Natural killer cell (primary cell): ENCODE data around the gene CCDC74A. TPM values are rescaled to one million over a fixed set of nuclear protein-coding genes. Genes with fewer than 3 reads are reported as not detected.
A peak's percentile ranks its signal among the peaks of the same experiment; 100 is the strongest.
"Not testable (repeated sequence)": the region's sequence is repeated elsewhere in the genome, so short reads cannot be mapped to it uniquely, and the experiment has no call there.

Experiments used
- ATAC-seq, 3 donors: fragments of 150-1000 bp in 2 of 3; fragments of 200-7000 bp in 1 of 3; cut with Tn5 transposase; 1 replicate in 1 of 3; 2 replicates in 2 of 3; pipeline ENCODE4 v1.10.0; 2021; ENCODE audit warnings: mild to moderate bottlenecking in 2 of 3, moderate library complexity in 2 of 3
- DNase-seq, 2 donors: peaks; one replicate each; pipeline versions ENCODE4 v3.0.0 to v3.0.0-alpha.2; 2013 to 2021; ENCODE audit warnings: mixed read lengths in 1 of 2
- H3K27ac ChIP-seq: one replicate; pipeline ENCODE4 v1.5.1; 2013; ENCODE audit warnings: mild to moderate bottlenecking, low read length
- H3K27me3 ChIP-seq: one replicate; pipeline ENCODE4 v1.6.1; 2013; ENCODE audit warnings: low read length; ENCODE audit not compliant: control insufficient read depth, insufficient read depth
- H3K36me3 ChIP-seq: one replicate; pipeline ENCODE4 v1.6.1; 2013; ENCODE audit warnings: low read length; ENCODE audit not compliant: control insufficient read depth, insufficient read depth
- H3K4me1 ChIP-seq: one replicate; pipeline ENCODE4 v1.6.1; 2013; ENCODE audit warnings: low read length; ENCODE audit not compliant: control insufficient read depth, insufficient read depth
- H3K4me3 ChIP-seq: one replicate; pipeline ENCODE4 v1.5.1; 2013; ENCODE audit warnings: low read length
- H3K9me3 ChIP-seq: one replicate; pipeline ENCODE4 v1.6.1; 2013; ENCODE audit warnings: low read length; ENCODE audit not compliant: control insufficient read depth, insufficient read depth
- H3K27ac Mint-ChIP-seq, 2 donors: one replicate each; pipeline ENCODE4 v1.8.0; 2022; ENCODE audit warnings: mild to moderate bottlenecking in 2 of 2, mixed read lengths in 2 of 2, moderate library complexity in 1 of 2
- H3K27me3 Mint-ChIP-seq, 2 donors: one replicate each; pipeline ENCODE4 v1.8.0; 2022; ENCODE audit warnings: low read depth in 2 of 2, mixed read lengths in 2 of 2
- H3K36me3 Mint-ChIP-seq: one replicate; pipeline ENCODE4 v1.8.0; 2022; ENCODE audit warnings: mixed read lengths
- H3K4me1 Mint-ChIP-seq, 2 donors: one replicate each; pipeline ENCODE4 v1.8.0; 2022; ENCODE audit warnings: mixed read lengths in 2 of 2
- H3K4me3 Mint-ChIP-seq: one replicate; pipeline ENCODE4 v1.8.0; 2022; ENCODE audit warnings: mild to moderate bottlenecking, moderate library complexity, mixed read lengths
- H3K9me3 Mint-ChIP-seq, 2 donors: one replicate each; pipeline ENCODE4 v1.8.0; 2022; ENCODE audit warnings: mixed read lengths in 2 of 2
- CTCF ChIP-seq: fragments of 200-600 bp; IDR thresholded peaks from one replicate; pipeline ENCODE4 v1.8.0; 2022; ENCODE audit warnings: antibody characterized with exemption
- WGBS: methylation state at CpG from one replicate; pipeline ENCODE4 v1.1.7; 2013; ENCODE audit warnings: missing lambda C conversion rate; ENCODE audit not compliant: insufficient coverage; 5-methylcytosine and 5-hydroxymethylcytosine counted together
- intact Hi-C: fragments of 100-400 bp; cut with micrococcal nuclease; formaldehyde crosslinking; loops from one replicate; pipeline ENCODE4 v1.14.2; 2022
- total RNA-seq, 4 donors: library from RNA; stranded (reverse); fragments of 120-200 nt in 1 of 4; gene quantifications; one replicate each; pipeline versions ENCODE4 v1.2.3 to v1.2.4, GENCODE V29; 2013 to 2022

CCDC74A gene
- total RNA-seq, 3 donors from 2014 or later (not counting 1 experiment from before 2014, with no cell fraction given): 0.95 to 1.5 (median 1.4) TPM

GRCh38 chr2:131521961-131522781, 5.5 kb upstream of the CCDC74A start:
- H3K27ac ChIP-seq: no peak overlapping the region
- no peak overlapping the region for H3K4me3 ChIP-seq
- no peaks in the 10 kb centered on the region for H3K9me3 ChIP-seq
- peaks cover 2% of the 10 kb centered on the region for H3K4me1 ChIP-seq
- Mint-ChIP-seq H3K4me3 (no peak overlapping the region), H3K9me3 (no peaks in the 10 kb centered on the region), H3K27me3 (no peaks in the 10 kb centered on the region), H3K27ac (peak overlapping the region in 1 of 2 donors; percentile 26), H3K4me1 (no peaks in the 10 kb centered on the region), H3K36me3 (no peaks in the 10 kb centered on the region)
- no peaks in the 10 kb centered on the region for H3K27me3 ChIP-seq
- intact Hi-C loops: no loop called here
- no peak for DNase-seq
- no peak for ATAC-seq
- TF ChIP-seq CTCF: no peak
- peaks cover 17% of the 10 kb centered on the region for H3K36me3 ChIP-seq
- 93% methylated on average over 19 of the region's 20 CpGs for WGBS

- H3K27me3 ChIP-seq, H3K36me3 ChIP-seq, H3K36me3 Mint-ChIP-seq, DNase-seq, ATAC-seq, H3K4me3 ChIP-seq, intact Hi-C loops, H3K27ac ChIP-seq, H3K9me3 Mint-ChIP-seq, H3K9me3 ChIP-seq, H3K4me3 Mint-ChIP-seq, H3K27ac Mint-ChIP-seq, H3K27me3 Mint-ChIP-seq: not testable (repeated sequence)
- H3K4me1 ChIP-seq: peaks cover 27% of the 10 kb centered on the region
- WGBS: 86% methylated on average over 2 of the region's 2 CpGs
- H3K4me1 Mint-ChIP-seq: peaks cover 7 to 18% of the 10 kb centered on the region in 2 donors
Observed at GRCh38 chr2:131525256-131525655, 2.4 kb upstream of the CCDC74A start.

- H3K4me3 Mint-ChIP-seq: peak overlapping the region; percentile 66
- H3K36me3 ChIP-seq, H3K4me3 ChIP-seq, intact Hi-C loops, H3K9me3 Mint-ChIP-seq, H3K36me3 Mint-ChIP-seq, H3K27me3 Mint-ChIP-seq, H3K9me3 ChIP-seq, H3K27ac ChIP-seq, H3K27me3 ChIP-seq: not testable (repeated sequence)
- 62% methylated on average over 24 of the region's 26 CpGs for WGBS
- peaks cover 7 to 18% of the 10 kb centered on the region in 2 donors for H3K4me1 Mint-ChIP-seq
- H3K27ac Mint-ChIP-seq: peak overlapping the region; percentile 62 to 91
- H3K4me1 ChIP-seq: peaks cover 27% of the 10 kb centered on the region
- ATAC-seq (peak; percentile 60 to 70 (median 66)), DNase-seq (peak; percentile 29 to 31)
Observed at GRCh38 chr2:131528981-131529863, 1.5 kb downstream of the CCDC74A start.

GRCh38 chr2:131529864-131530445, 2.3 kb downstream of the CCDC74A start:
- Mint-ChIP-seq H3K27ac (peak overlapping the region in 1 of 2 donors; percentile 91), H3K4me1 (peaks cover 7 to 18% of the 10 kb centered on the region in 2 donors)
- ATAC-seq, H3K4me3 Mint-ChIP-seq, H3K4me3 ChIP-seq, H3K9me3 Mint-ChIP-seq, H3K27me3 ChIP-seq, H3K36me3 Mint-ChIP-seq, DNase-seq, H3K27ac ChIP-seq, H3K9me3 ChIP-seq, H3K27me3 Mint-ChIP-seq, H3K36me3 ChIP-seq, intact Hi-C loops: not testable (repeated sequence)
- 100% methylated on average over 3 of the region's 5 CpGs for WGBS
- H3K4me1 ChIP-seq: peaks cover 27% of the 10 kb centered on the region

GRCh38 chr2:131530626-131531344, 3.1 kb downstream of the CCDC74A start:
- H3K4me3 ChIP-seq, H3K9me3 Mint-ChIP-seq, ATAC-seq, H3K27me3 ChIP-seq, H3K27ac Mint-ChIP-seq, H3K9me3 ChIP-seq, H3K4me3 Mint-ChIP-seq, H3K36me3 Mint-ChIP-seq, DNase-seq, intact Hi-C loops, H3K27me3 Mint-ChIP-seq, H3K27ac ChIP-seq, H3K36me3 ChIP-seq: not testable (repeated sequence)
- peaks cover 7 to 18% of the 10 kb centered on the region in 2 donors for H3K4me1 Mint-ChIP-seq
- H3K4me1 ChIP-seq: peaks cover 27% of the 10 kb centered on the region
- WGBS: 80% methylated on average over 17 of the region's 22 CpGs

GRCh38 chr2:131531547-131532185, 4.0 kb downstream of the CCDC74A start:
- DNase-seq, H3K36me3 Mint-ChIP-seq, H3K4me3 Mint-ChIP-seq, intact Hi-C loops, H3K27ac Mint-ChIP-seq, H3K27me3 ChIP-seq, H3K27me3 Mint-ChIP-seq, ATAC-seq, H3K9me3 ChIP-seq, H3K36me3 ChIP-seq, H3K9me3 Mint-ChIP-seq, H3K27ac ChIP-seq, H3K4me3 ChIP-seq: not testable (repeated sequence)
- H3K4me1 Mint-ChIP-seq: peaks cover 7 to 18% of the 10 kb centered on the region in 2 donors
- peaks cover 27% of the 10 kb centered on the region for H3K4me1 ChIP-seq
- 96% methylated on average over 5 of the region's 11 CpGs for WGBS
